Aorta (tissue), 4 donors: ENCODE results near the gene LIMCH1. TPM values are rescaled to one million over a fixed set of nuclear protein-coding genes. Genes with fewer than 3 reads are reported as not detected.

Experiments
- polyA plus RNA-seq, 2 donors: library from polyadenylated mRNA; stranded (reverse); fragments of 200-250 nt; gene quantifications; one replicate each; pipeline ENCODE4 v1.2.3, GENCODE V29; 2013
- total RNA-seq, 2 donors: library from RNA; stranded (reverse); fragmentation: NEBNext Ultra II Directional; extraction: Animal tissue kit (Norgen Biotek cat#: 25700); gene quantifications; one replicate each; pipeline ENCODE4 v1.2.1, GENCODE V29; 2021
- donor health status: healthy with polysubstance abuse.
- donor health status: Bipolar disorder and iron deficiency.
- donor health status: DM: no; HTN: no; CAD: no.
- donor health status: DM: yes; HTN: yes; CAD: no.

The LIMCH1 gene
- total and polyA plus RNA-seq, 4 donors = 31.7 to 191 (median 109) TPM

Other genes starting within 250 kb of the LIMCH1 start
- gene PHOX2B, start 210.6 kb downstream of the LIMCH1 start, total RNA-seq = not detected
- gene PHOX2B, start 210.6 kb downstream of the LIMCH1 start, polyA plus RNA-seq = not detected